ENCODE measurements around the gene LRCH1. TPM values are rescaled to one million over a fixed set of nuclear protein-coding genes. Genes with fewer than 3 reads are reported as not detected.
"Not testable (repeated sequence)": the region's sequence is repeated elsewhere in the genome, so short reads cannot be mapped to it uniquely, and the experiment has no call there.

LRCH1 gene
- total RNA-seq, 1 experiment from 2014 or later: 3.2 TPM

DNA sequence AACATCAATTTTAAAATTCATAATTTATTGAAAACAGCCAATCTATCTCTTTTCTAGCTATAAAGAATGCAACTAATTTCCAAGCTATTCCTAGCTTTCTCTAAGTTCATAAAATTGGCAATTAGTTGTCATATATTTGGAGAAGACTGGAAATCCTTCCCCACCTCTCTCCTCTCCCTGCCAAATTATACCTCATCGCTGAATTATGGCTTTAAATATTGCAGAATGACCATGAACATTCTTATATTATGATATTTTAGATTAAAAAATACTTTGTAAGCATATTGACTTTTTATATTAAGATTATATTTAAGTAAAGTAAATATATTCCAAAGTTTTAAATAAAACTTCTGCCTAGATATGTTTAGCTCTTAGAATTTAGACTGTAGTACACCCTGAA, 185.8 kb downstream of the LRCH1 start:
- no peak for DNase-seq
- H3K36me3 ChIP-seq (replicated peaks; ENCODE audit: control insufficient read depth, insufficient read depth, low read length): no peaks in the 10 kb centered on the region; the same call in 1 of the 2 replicates
- no peak overlapping the region for H3K4me3 ChIP-seq (ENCODE audit: insufficient read depth, low read depth, low read length)
- H3K27me3 ChIP-seq (ENCODE audit: control insufficient read depth, insufficient read depth, low read length): no peaks in the 10 kb centered on the region

DNA sequence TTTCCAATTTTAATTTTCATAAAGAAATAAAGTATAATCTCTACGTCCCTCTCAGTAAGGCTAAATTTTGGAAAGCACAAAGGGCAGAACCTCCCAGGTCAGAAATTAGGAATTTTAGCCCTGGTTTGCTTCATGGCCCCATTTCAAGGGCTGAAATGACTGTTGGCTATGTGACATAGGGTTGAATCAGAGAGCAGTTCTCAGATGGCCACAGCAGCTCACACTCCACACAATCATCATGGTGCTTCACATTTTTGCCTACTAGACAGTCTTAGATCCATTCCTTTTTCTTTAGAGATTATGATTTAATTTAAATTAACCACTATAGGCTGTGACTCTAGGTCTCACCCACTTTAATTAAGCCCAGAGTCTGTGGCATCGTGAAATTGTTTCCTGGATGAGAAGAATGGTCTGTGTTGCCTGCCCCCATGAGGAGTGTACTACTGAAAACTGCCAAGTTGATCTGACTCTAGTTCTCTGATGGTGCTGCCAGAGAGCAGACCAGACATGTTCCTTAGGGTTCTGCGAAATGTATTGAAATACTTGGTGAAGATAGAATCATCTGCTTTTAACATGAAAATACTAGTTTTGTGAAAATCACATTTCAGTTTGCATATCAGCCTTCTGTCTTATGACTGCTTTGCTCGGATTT, 186.6 kb downstream of the LRCH1 start:
- no peak overlapping the region for H3K4me3 ChIP-seq (ENCODE audit: insufficient read depth, low read depth, low read length)

DNA sequence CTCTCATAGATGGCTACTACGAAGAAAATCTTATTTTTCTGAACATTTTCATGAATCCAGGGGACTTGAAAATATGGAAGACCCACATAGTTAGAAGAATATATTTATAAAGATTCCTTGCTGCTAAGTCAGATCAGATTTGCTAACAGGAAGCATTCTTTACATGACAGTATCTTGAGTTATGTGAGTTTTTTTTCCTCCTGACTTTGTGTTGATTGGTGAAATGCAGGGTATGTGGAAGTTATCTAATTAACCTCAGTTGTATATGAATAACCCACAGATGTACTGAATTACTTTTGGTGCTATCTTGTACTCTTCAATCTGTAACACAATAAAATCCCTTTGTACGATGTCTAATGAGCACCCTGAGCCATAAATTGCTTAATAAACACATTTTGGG, 190.2 kb downstream of the LRCH1 start:
- Histone ChIP-seq H3K27me3 (ENCODE audit: control insufficient read depth, insufficient read depth, low read length) (no peaks in the 10 kb centered on the region), H3K4me3 (ENCODE audit: insufficient read depth, low read depth, low read length) (no peak overlapping the region), H3K36me3 (replicated peaks; ENCODE audit: control insufficient read depth, insufficient read depth, low read length) (no peaks in the 10 kb centered on the region; the same call in none of the 2 replicates)
- no peak for DNase-seq

More for the DNA sequence above, 186.6 kb downstream of the LRCH1 start:
- H3K36me3 ChIP-seq (replicated peaks; ENCODE audit: control insufficient read depth, insufficient read depth, low read length): no peaks in the 10 kb centered on the region; the same call in 1 of the 2 replicates
- no peak for DNase-seq
- no peaks in the 10 kb centered on the region for H3K27me3 ChIP-seq (ENCODE audit: control insufficient read depth, insufficient read depth, low read length)

DNA sequence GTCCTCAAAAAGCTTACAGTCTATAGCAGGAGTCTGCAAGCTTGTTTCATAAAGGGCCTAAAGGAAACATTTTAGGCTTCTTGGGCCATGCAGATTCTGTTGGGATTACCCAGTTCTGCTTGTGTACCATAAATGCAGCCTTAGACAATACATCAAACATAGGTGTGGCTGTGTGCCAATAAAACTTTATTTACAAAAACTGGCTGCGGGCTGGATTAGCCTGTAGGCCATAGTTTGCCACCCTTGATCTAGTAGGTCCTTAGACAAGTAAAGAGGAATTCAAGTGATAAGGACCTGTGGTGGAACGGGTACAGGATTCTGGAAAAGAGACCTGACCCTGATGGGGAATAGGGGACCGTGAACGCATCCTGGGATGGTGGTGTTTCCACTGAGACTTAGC, 192.1 kb downstream of the LRCH1 start:
- Histone ChIP-seq H3K36me3 (replicated peaks; ENCODE audit: control insufficient read depth, insufficient read depth, low read length) (no peaks in the 10 kb centered on the region; the same call in none of the 2 replicates), H3K4me3 (ENCODE audit: insufficient read depth, low read depth, low read length) (no peak overlapping the region), H3K27me3 (ENCODE audit: control insufficient read depth, insufficient read depth, low read length) (no peaks in the 10 kb centered on the region)
- DNase-seq: no peak

DNA sequence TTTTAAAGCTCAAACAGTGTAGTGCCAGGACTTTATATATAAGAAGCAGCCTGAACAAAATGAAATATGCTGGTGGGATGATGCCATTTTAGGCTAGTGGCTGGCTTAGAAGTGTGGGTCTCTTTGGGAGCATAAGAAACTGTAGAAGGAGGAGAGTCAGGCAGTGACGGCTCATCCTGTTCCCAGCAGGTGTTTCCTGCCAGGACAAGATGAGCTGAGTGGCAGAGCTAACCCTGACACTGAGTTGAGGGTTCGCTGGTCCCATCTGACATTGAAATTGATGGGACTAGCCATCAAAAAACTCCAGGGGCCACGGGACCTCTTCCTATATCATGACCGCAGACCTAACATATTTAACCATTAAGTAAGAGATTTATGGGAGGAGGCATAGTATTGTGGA, 192.7 kb downstream of the LRCH1 start:
- no peaks in the 10 kb centered on the region for H3K27me3 ChIP-seq (ENCODE audit: control insufficient read depth, insufficient read depth, low read length)
- DNase-seq: no peak
- no peaks in the 10 kb centered on the region; the same call in none of the 2 replicates for H3K36me3 ChIP-seq (replicated peaks; ENCODE audit: control insufficient read depth, insufficient read depth, low read length)
- no peak overlapping the region for H3K4me3 ChIP-seq (ENCODE audit: insufficient read depth, low read depth, low read length)

DNA sequence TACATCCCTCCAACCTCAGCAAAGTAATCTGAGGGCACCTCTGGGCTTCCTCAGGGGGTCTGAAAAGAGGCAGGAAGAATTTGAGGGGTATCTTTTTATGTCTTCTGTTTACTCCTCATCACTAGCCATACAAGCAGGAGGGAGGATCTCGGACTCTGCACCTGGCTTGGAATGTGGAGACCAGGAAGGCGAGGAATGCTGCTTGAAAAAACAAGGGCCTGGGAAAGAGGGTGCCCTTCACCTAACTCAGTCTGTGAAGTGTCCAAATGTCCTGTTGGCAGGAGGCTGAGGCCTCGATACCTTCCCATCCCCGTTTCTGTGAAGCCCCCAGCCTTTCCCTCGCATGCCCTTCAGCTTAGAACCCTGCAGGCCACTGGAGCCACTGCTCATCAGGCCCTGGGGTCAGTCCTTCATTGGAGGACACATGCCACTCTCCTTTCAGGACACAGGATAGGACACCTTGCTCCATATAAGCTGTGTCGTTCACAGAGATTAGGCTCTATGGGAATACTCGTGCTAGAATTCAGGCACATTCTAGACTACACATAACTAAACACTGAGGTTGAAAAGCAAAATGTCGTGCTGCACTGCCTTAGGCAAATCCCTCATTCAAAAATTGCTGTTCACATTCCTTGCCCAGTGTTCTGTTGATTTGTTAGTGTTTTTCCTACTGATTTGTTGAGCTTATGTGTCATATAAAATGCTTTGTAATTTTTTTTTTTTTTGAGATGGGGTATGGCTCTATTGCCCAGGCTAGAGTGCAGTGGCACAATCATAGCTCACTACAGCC, 194.3 kb downstream of the LRCH1 start:
- Histone ChIP-seq H3K27me3 (ENCODE audit: control insufficient read depth, insufficient read depth, low read length) (no peaks in the 10 kb centered on the region), H3K36me3 (replicated peaks; ENCODE audit: control insufficient read depth, insufficient read depth, low read length) (peaks cover 1% of the 10 kb centered on the region), H3K4me3 (ENCODE audit: insufficient read depth, low read depth, low read length) (no peak overlapping the region)
- no peak for DNase-seq

DNA sequence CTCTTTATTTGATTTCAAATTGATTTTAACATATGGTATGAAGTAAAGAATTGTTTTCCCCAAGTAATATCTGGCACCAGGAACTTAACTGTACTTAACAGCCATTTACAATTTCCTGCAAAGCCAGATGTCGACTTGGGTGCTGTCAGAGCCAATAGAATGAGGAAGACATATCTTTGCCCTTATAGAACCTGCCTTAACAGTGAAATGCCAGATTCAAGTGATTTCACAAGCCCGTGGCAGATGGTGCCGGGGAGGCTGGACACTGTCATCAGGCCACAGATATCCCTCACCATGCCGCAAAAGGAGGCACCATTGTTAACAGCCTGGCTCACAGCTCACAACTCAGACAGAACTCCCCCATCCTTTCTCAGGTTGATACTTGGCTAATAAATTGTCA, 195.3 kb downstream of the LRCH1 start:
- no peaks in the 10 kb centered on the region for H3K27me3 ChIP-seq (ENCODE audit: control insufficient read depth, insufficient read depth, low read length)
- no peak for DNase-seq
- no peak overlapping the region for H3K4me3 ChIP-seq (ENCODE audit: insufficient read depth, low read depth, low read length)
- H3K36me3 ChIP-seq (replicated peaks; ENCODE audit: control insufficient read depth, insufficient read depth, low read length): peaks cover 1% of the 10 kb centered on the region

DNA sequence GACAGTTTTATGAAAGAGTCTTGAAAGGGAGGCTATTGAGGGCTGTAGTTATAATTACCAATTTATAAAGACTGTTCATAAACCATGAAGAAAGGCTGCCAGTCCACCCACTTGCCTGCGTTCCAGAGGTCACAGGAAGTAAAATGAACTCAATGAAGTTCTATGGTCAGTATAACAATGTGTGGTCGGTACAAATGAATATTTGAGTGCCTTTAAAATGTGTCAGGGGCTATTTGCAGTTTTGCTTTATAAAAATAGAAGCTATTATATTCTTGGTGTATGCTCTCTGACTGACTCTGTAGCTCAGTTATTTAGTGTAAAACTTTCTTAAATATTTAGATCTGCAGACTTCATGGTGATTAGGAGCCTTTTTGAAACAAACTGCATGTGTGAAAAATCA, 197.0 kb downstream of the LRCH1 start:
- Histone ChIP-seq H3K27me3 (ENCODE audit: control insufficient read depth, insufficient read depth, low read length) (no peaks in the 10 kb centered on the region), H3K36me3 (replicated peaks; ENCODE audit: control insufficient read depth, insufficient read depth, low read length) (peaks cover 1% of the 10 kb centered on the region), H3K4me3 (ENCODE audit: insufficient read depth, low read depth, low read length) (no peak overlapping the region)
- no peak for DNase-seq

DNA sequence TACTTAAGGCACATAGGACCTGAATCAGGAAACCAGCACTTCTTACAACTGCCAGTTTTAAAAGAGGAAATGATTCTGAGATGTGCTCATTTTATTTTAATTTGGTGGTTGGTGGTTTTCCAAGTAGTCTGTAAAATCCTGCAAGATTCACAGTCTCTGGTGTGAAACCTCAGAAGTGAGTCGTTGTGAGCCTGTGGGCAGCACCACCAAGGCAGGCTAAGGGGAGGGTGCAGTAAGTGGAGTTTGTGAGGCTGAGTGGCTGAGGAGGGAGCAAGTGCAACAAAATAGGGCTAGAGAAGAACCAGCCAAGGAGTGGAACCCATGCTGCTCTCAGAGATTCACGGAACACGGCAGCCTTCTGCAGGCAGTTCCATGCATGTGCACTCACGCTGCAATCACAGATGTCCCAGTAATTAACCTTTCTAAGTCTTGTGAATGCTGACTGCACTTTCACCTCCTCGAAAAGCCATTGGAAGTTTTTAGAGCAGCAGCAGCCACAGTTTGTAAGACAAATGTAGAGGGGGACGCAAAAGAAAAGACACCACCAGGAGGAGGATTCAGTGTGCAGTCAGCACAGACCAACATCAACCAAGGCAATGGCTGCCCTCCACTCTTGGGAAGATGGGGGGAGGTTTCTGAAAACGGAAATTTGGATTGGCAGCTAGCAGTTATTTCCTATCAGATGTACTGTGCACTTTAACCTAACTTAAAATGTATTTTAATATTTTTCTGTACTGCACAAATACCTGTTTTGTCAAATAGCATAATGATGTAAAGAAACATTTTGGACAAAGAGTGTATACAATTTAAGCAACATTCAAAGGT, 199.1 kb downstream of the LRCH1 start:
- H3K4me3 ChIP-seq (ENCODE audit: insufficient read depth, low read depth, low read length): no peak overlapping the region
- DNase-seq: no peak
- H3K36me3 ChIP-seq (replicated peaks; ENCODE audit: control insufficient read depth, insufficient read depth, low read length): peaks cover 1% of the 10 kb centered on the region
- H3K27me3 ChIP-seq (ENCODE audit: control insufficient read depth, insufficient read depth, low read length): no peaks in the 10 kb centered on the region

DNA sequence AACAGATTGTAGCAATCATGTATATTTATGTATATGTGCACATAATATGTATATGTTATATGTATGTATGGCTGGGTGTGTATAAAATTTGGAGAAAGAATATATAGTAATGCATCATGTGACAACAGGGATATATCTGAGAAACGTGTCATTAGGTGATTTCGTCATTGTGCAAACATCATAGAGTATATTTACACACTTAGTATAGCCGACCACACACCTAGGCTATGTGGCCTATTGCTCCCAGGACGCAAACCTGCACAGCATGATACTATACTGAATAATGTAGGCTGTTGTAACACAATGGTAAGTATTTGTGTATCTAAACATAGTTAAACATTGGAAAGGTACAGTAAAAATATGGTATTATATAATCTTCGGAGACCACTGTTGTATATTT, 200.2 kb downstream of the LRCH1 start:
- no peaks in the 10 kb centered on the region for H3K27me3 ChIP-seq (ENCODE audit: control insufficient read depth, insufficient read depth, low read length)
- H3K36me3 ChIP-seq (replicated peaks; ENCODE audit: control insufficient read depth, insufficient read depth, low read length): peaks cover 1% of the 10 kb centered on the region
- no peak for DNase-seq
- no peak overlapping the region for H3K4me3 ChIP-seq (ENCODE audit: insufficient read depth, low read depth, low read length)

DNA sequence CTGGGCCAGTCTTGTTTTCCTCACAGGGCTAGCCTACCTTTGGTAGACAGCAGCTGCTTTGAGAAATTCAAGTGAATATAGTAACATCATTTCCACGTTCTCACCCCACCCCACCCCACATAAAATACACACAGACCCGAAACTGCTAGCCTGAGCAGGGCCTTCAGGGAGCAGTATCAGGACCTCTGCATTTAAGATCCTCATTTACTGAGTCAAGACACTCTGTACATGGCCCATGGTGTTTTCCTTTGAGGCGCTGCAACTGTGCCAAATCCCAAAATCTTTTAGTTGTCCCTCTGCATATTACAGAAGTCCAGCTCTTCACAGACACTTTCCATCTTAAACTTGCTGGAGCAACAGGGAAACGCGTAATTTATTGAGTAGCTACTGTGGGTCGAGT, 200.9 kb downstream of the LRCH1 start:
- DNase-seq: no peak
- H3K4me3 ChIP-seq (ENCODE audit: insufficient read depth, low read depth, low read length): no peak overlapping the region
- peaks cover 1% of the 10 kb centered on the region for H3K36me3 ChIP-seq (replicated peaks; ENCODE audit: control insufficient read depth, insufficient read depth, low read length)
- H3K27me3 ChIP-seq (ENCODE audit: control insufficient read depth, insufficient read depth, low read length): no peaks in the 10 kb centered on the region

DNA sequence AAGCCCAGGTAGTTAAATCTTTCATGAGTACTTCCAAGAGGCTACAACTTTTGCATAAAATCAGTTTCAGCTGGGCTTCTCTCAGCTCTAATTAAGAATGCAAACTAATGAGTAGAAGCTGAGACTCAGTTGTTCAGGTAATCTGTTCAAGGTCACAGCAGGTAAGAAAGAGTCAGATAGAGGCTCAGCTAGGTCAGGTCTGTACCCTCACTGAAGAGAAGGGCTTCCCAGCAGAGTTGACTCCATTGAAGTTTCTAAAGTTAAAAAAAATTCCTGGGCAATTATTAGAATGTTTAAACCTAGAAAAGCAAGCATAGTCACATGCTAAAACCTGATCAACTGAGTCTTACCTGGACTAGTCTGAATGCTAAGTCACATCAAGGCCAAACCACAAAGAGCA, 201.8 kb downstream of the LRCH1 start:
- Histone ChIP-seq H3K36me3 (replicated peaks; ENCODE audit: control insufficient read depth, insufficient read depth, low read length) (peaks cover 1% of the 10 kb centered on the region), H3K27me3 (ENCODE audit: control insufficient read depth, insufficient read depth, low read length) (no peaks in the 10 kb centered on the region), H3K4me3 (ENCODE audit: insufficient read depth, low read depth, low read length) (no peak overlapping the region)
- DNase-seq: no peak

DNA sequence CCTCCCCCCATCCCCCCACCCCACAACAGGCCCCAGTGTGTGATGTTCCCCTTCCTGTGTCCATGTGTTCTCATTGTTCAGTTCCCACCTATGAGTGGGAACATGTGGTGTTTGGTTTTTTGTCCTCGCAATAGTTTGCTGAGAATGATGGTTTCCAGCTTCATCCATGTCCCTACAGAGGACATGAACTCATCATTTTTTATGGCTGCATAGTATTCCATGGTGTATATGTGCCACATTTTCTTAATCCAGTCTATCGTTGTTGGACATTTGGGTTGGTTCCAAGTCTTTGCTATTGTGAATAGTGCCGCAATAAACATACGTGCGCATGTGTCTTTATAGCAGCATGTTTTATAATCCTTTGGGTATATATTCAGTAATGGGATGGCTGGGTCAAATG, 202.5 kb downstream of the LRCH1 start:
- DNase-seq; H3K4me3 ChIP-seq (ENCODE audit: insufficient read depth, low read depth, low read length); H3K36me3 ChIP-seq (replicated peaks; ENCODE audit: control insufficient read depth, insufficient read depth, low read length); H3K27me3 ChIP-seq (ENCODE audit: control insufficient read depth, insufficient read depth, low read length): not testable (repeated sequence)

DNA sequence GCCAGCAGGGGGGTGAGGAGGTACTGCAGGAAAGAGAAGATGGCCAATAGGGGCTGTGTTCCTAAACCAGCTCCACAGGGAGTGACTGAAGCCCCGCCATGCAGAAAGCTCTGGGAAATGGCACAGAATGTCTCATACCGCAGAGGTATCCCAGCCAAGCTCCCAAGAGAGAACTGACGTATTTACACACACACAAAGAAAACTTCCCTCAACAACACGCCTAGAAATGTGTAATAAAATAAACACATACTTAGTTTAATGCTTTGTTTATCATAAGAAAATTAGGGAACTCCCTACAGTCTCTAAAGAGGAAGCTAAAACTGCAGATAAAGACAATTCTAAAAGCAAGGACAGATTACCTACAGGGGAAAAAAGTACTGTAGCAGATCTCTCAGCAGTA, 204.0 kb downstream of the LRCH1 start:
- Histone ChIP-seq H3K4me3 (ENCODE audit: insufficient read depth, low read depth, low read length) (no peak overlapping the region), H3K27me3 (ENCODE audit: control insufficient read depth, insufficient read depth, low read length) (no peaks in the 10 kb centered on the region), H3K36me3 (replicated peaks; ENCODE audit: control insufficient read depth, insufficient read depth, low read length) (no peaks in the 10 kb centered on the region; the same call in 1 of the 2 replicates)
- DNase-seq: no peak

DNA sequence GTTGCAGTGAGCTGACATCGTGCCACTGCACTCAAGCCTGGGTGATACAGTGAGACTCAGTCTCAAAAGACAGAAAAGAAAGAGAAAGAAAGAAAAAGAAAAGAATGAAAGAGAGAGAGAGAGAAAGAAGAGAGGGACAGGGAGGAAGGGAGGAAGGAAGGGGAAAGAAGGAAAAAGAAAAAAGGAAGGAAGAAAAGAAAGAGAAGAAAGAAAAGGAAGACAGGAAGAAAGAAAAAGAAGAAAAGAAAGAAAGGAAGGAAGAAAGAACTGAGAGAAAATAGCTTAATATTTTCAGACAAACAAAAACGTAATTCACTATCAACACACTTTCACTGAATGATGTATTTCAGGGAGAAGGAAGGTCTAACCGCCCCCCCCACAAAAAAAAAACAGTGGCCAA, 204.7 kb downstream of the LRCH1 start:
- DNase-seq: no peak
- no peak overlapping the region for H3K4me3 ChIP-seq (ENCODE audit: insufficient read depth, low read depth, low read length)
- H3K27me3 ChIP-seq (ENCODE audit: control insufficient read depth, insufficient read depth, low read length): no peaks in the 10 kb centered on the region
- H3K36me3 ChIP-seq (replicated peaks; ENCODE audit: control insufficient read depth, insufficient read depth, low read length): no peaks in the 10 kb centered on the region

All from H7 (cell line).